HG03469 (cell line): ENCODE data around the gene MAPK14.

Experiments used
- ATAC-seq: cut with Tn5 transposase; IDR thresholded peaks from one replicate; pipeline ENCODE4 v1.9.1; 2021; ENCODE audit warnings: mild to moderate bottlenecking, moderate library complexity, moderate number of reproducible peaks; ENCODE audit not compliant: unreplicated experiment

Gene MAPK14

DNA sequence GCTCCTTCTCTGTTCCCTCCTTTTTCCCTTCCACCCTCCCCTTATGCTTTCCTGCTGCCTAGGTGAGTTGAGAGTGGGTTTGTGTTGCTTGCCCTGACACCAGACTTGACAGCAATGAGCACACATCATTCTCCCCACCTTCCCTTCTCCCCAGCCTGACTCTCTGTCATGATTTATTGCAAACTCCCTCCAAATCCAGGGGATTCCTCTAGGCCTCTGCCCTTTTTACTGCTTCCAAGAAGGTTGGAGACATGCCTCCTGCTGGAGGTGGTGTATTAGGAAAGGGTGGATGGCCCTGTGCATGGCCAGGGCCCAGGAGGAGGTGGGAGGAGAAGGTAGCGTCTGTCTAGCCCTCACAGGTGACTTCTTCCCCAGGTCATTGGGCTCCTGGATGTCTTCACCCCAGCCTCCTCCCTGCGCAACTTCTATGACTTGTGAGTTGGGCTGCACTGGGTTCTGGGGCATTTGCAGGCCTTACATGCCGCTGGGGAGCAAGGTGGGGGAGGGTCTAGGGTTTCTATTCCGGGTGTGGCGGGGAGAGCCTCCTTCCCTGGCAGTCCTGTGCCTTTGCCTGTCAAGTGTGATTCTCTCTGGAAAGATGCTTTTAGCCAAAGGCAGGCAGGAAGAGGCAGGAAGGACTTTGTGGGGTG lies 104.8 kb downstream of the MAPK14 start:
- no peak for ATAC-seq

GRCh38 chr6:36133148-36133547 lies 105.5 kb downstream of the MAPK14 start:
- ATAC-seq = no peak

DNA sequence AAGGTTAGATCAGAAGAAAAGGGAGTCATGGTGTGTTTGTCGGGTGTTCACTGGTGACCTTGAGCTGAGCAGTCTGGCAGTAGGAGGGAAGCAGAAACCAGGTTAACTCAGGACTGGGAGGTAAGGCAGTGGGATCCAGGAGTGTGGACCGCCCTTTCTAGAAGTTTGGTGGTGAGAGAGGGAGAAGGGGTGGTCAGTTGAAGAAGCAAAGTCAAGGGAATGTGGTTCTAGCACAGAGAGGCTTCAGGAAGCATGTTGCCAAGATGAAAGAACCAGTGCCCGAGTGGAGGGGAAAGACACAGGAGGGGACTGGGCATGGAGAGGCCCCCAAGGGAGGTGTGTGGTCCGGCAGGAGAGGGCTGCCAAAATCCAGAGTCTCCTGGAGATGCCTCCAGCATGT lies 106.3 kb downstream of the MAPK14 start:
- no peak for ATAC-seq

DNA sequence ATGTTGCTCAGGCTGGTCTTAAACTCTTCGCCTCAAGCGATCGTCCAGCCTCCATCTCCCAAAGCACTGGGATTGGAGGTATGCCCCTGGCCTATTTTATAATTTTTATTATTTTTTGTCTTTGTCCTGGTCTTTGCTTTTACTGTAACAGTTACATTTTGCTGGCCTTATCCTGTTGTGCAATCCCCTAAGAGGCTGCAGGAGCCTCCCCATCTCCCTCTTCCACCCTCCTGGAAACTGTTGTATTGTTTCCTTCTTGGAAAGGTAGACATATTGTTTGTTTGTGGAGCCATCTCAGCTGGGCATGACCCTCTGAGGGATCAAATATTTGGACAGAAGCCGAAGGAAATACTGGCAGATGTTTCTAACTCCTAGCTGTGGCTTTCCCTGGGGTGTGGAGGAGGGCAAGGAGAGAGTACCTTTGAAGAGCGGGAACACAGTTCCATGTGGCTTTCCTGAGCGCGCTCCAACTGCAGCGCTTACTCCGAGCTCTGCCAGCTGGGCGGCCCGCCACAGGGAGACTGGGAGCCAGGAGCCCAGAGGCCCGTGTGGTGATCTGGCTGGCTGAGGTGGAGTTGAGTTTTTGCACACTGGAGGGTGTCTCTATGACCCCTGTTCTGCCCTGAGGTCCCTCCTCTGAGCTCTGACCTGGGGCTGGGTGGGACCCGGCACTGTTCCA lies 107.6 kb downstream of the MAPK14 start:
- no peak for ATAC-seq

DNA sequence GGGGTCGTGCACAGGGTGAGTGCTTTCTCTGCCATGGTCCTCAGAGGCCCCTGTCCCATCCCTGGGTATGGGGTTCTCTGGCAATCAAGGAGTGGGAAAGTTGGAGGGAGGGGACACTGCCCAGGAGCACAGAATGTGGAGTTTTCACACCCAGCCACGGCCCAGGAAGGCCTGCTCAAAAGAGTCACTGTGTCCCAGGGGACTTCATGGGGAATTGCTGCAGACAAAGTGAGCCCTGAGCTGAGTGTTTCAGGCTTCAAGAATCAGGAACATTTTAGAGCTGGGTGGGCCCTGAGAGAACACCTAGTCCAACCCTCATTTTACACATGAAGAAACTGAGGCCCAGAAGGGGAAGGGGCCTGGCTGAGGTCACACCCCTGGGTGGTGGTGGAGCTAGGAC lies 108.4 kb downstream of the MAPK14 start:
- no peak for ATAC-seq

DNA sequence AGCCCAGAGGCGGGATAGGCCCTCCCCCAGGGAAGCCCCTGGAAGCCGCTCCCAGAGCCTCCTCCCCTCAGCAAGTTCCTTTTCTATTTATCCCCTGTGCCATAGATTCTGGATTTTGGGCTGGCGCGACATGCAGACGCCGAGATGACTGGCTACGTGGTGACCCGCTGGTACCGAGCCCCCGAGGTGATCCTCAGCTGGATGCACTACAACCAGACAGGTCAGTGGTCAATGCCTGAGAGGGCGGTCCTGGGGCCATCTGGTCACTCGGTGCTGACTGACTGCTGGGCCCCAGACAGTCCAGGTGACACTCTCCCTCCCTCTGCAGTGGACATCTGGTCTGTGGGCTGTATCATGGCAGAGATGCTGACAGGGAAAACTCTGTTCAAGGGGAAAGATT lies 108.9 kb downstream of the MAPK14 start:
- no peak for ATAC-seq

- no peak for ATAC-seq
Measured at GRCh38 chr6:36138667-36139066, 111.1 kb downstream of the MAPK14 start.

GRCh38 chr6:36139431-36139830 lies 111.8 kb downstream of the MAPK14 start:
- no peak for ATAC-seq

DNA sequence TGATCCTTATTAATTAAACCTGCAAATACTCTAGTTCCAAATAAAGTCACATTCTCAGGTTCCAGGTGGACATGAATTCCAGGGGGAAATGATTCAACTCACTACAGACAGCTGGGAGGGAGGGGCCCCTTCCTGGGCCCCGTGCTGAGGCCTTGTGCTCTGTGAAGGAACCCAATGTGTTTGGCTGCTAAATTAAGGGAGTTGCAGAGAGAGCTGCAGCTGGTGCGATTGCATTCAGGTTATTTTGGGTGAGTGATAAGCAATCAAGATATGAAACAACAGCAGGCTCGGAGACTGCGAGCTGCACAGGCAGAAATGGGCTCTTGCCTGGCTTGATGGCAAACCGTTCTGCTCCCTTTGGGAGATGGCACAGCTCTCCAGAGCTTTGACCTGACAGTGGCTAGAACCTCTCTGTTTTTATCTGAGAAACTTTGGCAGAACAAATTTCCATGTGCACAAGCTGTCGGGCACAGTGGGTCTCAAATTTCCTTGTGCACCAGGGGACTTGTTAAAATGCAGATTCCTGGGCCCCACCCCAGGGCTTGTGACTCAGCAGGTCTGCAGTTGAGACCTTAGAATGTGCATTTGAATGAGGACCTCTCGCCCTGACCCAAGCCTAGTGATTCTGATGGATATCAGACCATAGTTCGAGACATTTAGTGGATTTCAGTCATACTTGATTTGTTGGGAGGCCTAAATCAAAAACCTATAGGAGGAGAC lies 112.5 kb downstream of the MAPK14 start:
- no peak for ATAC-seq

DNA sequence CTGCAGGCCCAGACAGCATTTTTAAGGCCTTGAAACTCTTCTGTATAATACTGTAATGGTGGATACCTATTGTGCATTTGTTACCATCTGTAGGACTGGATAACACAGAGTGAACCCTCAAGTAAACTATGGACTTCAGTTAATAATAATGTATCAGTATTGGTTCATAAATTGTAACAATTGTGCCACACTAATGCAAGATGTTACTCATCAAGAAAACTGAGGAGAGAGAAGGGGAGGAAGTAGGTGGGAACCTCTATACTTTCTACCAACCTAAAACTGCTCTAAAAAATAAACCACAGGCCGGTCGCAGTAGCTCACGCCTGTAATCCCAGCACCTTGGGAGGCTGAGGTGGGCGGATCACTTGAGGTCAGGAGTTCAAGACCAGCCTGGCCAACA lies 113.5 kb downstream of the MAPK14 start:
- no peak for ATAC-seq

DNA sequence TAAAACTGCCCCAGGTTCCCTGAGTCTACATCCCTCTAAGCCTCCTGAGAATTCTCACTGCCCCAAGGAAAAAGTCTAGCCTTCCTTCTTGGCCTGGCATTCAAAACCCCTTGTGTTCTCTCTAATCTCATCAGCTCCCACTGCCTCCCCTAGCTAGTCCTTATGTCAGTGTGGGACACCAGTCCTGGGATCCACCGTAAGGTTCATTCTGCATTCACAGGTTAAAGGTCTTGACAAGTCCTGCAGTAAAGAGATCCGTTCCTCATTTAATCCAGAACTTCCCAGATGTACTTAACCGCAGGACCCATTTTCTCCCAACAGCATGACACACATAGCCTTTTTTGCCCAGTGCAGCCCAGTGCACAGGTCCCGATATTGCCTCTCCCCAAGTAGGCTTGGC lies 114.4 kb downstream of the MAPK14 start:
- ATAC-seq = no peak

GRCh38 chr6:36142971-36143838 lies 115.6 kb downstream of the MAPK14 start:
- no peak for ATAC-seq

- no peak for ATAC-seq
Measured at GRCh38 chr6:36145495-36145894, 117.9 kb downstream of the MAPK14 start.

- ATAC-seq = no peak
Measured at GRCh38 chr6:36147294-36147693, 119.7 kb downstream of the MAPK14 start.

GRCh38 chr6:36149476-36149875 lies 121.9 kb downstream of the MAPK14 start:
- ATAC-seq = no peak

- no peak for ATAC-seq
Measured at GRCh38 chr6:36150283-36150682, 122.7 kb downstream of the MAPK14 start.

DNA sequence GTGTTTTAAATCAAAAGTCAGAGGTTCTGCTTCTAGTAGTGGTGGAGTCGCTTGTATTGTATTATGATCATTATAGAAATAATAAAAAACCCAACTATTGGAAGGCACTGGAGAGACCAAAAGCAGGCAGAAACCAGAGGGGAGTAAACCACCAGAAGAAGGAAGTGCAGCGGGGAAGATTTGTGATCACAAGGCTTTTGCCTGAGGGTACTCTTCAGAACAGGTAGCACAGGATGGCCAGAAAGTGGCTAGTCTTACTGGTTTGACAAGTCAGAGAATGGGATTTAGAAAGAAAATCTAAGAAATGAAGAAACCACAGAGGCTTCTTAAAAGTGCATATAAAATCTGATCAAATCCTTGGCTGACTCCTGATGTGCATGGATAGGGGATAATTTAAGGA lies 126.7 kb downstream of the MAPK14 start:
- no peak for ATAC-seq

DNA sequence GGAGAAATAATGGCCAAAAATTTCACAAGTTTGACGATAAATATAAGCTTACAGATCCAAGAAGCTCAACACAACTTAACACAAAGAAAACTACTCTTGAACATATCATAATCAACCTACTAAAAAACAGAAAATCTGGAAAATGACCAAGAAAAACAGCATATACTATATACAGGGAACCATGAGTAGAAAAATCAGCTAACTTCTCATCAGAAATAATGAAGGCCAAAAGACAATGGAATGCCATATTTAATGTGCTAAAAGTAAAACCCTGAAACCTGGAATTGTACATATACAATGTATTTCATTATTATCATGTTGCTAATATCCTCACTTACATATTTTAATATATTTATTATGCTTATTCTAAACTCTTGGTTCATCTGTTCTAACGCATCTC lies 128.1 kb downstream of the MAPK14 start:
- ATAC-seq = no peak

DNA sequence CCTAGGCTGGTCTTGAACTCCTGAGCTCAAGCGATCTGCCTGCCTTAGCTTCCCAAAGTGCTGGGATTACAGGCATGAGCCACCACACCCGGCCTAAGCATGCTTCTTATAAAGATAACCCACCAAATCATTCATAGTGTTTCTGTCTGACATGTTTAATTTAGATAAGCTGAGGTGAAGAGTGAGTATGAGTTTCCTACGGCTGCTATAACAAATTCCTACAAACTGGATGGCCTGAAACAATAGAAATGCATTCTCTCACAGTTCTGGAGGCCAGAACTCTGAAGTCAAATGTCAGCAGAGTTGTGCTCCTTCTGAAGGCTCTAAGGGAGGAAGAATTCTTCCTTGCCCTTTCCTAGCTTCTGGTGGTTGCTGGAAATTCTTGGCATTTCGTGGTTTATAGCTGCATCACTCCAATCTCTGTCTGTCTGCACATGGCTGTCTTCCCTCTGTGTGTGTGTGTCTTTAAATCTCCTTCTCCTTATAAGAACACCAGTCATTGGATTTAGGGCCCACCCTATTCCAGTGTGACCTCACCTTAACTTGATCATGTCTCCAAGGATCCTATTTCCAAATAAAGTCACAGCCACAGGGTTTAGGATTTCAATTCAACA lies 132.6 kb downstream of the MAPK14 start:
- ATAC-seq = no peak
